Mesothelial cell of epicardium (in vitro differentiated cells): Measurements from ENCODE around the gene EDNRA. TPM values are rescaled to one million over a fixed set of nuclear protein-coding genes. Genes with fewer than 3 reads are reported as not detected.
A peak's percentile ranks its signal among the peaks of the same experiment; 100 is the strongest.

Experiments
- DNase-seq, 2 experiments: peaks; one replicate each; pipeline ENCODE4 v3.0.0; 2021; ENCODE audit warnings: low spot score in 2 of 2; ENCODE audit not compliant: unreplicated experiment in 2 of 2
- H3K27ac Mint-ChIP-seq: 2 replicates; pipeline ENCODE4 v1.8.0; 2021; ENCODE audit warnings: mixed read lengths
- H3K27me3 Mint-ChIP-seq: 2 replicates; pipeline ENCODE4 v1.8.0; 2021; ENCODE audit warnings: low read depth, mixed read lengths
- H3K36me3 Mint-ChIP-seq: 2 replicates; pipeline ENCODE4 v1.8.0; 2021; ENCODE audit warnings: mixed read lengths
- H3K4me1 Mint-ChIP-seq: 2 replicates; pipeline ENCODE4 v1.8.0; 2021; ENCODE audit warnings: mixed read lengths
- H3K4me3 Mint-ChIP-seq: 2 replicates; pipeline ENCODE4 v1.8.0; 2021; ENCODE audit warnings: mild to moderate bottlenecking, moderate library complexity, mixed read lengths
- H3K9me3 Mint-ChIP-seq: 2 replicates; pipeline ENCODE4 v1.8.0; 2021; ENCODE audit warnings: mixed read lengths
- total RNA-seq: library from RNA; stranded (reverse); gene quantifications from 3 replicates; pipeline ENCODE4 v1.2.1, GENCODE V29; 2021
- TF ChIP-seq, protein P1 (sequence below): fragments of 200-600 bp; sonication (generic); IDR thresholded peaks from one replicate; pipeline ENCODE4 v1.5.0; 2021; ENCODE audit warnings: antibody characterized with exemption; ENCODE audit not compliant: unreplicated experiment

The EDNRA gene
- total RNA-seq, 1 donor from 2014 or later, result 140 TPM

DNA sequence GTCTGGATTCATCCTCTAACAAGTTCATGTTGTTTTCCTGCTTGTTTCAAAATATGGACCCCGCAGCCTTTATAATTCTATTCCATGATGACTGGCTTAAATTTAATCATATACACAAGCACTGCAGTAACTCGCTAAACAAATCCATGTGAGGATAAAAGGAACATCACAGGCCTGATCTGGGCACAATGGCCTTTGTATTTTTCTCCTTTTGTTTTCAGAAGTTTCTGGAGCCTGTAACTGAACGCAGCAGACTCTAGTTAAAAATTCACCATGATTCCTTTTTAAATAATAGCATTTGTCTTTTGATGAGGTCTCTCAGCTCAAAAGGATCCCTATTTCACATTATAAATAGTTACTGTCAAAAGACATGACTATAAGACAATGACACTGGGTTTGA lies 106.1 kb downstream of the EDNRA start:
- TF ChIP-seq, protein P1, sequence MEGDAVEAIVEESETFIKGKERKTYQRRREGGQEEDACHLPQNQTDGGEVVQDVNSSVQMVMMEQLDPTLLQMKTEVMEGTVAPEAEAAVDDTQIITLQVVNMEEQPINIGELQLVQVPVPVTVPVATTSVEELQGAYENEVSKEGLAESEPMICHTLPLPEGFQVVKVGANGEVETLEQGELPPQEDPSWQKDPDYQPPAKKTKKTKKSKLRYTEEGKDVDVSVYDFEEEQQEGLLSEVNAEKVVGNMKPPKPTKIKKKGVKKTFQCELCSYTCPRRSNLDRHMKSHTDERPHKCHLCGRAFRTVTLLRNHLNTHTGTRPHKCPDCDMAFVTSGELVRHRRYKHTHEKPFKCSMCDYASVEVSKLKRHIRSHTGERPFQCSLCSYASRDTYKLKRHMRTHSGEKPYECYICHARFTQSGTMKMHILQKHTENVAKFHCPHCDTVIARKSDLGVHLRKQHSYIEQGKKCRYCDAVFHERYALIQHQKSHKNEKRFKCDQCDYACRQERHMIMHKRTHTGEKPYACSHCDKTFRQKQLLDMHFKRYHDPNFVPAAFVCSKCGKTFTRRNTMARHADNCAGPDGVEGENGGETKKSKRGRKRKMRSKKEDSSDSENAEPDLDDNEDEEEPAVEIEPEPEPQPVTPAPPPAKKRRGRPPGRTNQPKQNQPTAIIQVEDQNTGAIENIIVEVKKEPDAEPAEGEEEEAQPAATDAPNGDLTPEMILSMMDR, result no peak
- peaks cover 50% of the 10 kb centered on the region for H3K4me1 Mint-ChIP-seq
- peaks cover 22% of the 10 kb centered on the region for H3K9me3 Mint-ChIP-seq
- H3K27me3 Mint-ChIP-seq, result no peaks in the 10 kb centered on the region
- no peak for DNase-seq
- no peak overlapping the region for H3K4me3 Mint-ChIP-seq
- H3K36me3 Mint-ChIP-seq, result peaks cover 21% of the 10 kb centered on the region
- H3K27ac Mint-ChIP-seq, result peak overlapping the region; percentile 53

DNA sequence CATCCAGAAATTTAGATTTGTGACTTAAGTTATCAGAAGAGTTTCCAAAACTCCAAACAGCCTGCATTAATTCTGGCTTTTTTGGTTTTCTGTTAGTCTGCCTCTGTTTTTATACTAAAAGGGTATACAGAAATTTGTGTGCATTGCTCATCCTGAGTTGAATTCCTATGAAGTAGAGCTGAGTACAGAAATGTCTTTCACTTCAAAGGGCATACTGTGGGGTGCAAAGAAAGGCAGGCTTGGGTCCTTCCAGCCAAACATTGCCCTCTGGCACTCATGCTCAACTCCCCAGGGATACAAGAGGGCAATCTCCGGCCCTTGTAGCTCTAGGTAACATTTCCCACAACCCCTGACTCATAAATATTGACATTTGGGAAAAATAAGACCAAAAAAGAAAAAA lies 108.7 kb downstream of the EDNRA start:
- peak overlapping the region; percentile 89 for H3K27ac Mint-ChIP-seq
- H3K36me3 Mint-ChIP-seq, result peaks cover 19% of the 10 kb centered on the region
- H3K4me1 Mint-ChIP-seq, result peaks cover 42% of the 10 kb centered on the region
- TF ChIP-seq, protein P1, result no peak
- H3K4me3 Mint-ChIP-seq, result no peak overlapping the region
- no peaks in the 10 kb centered on the region for H3K27me3 Mint-ChIP-seq
- H3K9me3 Mint-ChIP-seq, result peaks cover 23% of the 10 kb centered on the region
- no peak for DNase-seq

DNA sequence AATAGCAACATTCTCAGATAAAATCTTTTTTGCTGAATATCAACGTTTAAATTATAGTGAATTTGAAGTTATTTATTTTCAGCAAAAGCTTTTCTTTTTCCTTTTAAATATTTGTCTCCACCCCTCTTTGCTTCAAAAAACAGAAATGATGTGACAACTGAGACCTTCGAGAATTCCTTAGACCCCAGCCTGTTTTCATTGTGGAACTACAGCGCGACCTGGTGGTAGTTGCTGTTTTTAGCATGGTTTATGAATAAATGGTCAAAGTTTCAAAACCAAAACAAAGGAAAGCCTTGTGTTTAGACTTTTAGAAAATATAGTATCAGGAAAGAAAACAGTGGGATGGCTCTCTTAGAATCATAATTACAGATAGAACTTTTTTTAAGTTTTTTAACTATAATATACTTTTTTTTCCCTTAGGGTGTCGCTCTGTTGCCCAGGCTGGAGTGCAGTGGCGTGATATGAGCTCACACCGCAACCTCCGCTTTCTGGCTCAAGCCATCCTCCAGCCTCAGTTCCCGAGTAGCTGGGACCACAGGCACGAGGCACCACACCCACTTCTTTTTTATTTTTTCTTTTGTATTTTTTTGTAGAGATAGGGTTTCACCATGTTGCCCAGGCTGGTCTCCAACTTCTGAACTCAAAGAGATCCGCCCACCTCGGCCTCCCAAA lies 109.5 kb downstream of the EDNRA start:
- no peak overlapping the region for H3K4me3 Mint-ChIP-seq
- H3K4me1 Mint-ChIP-seq, result peaks cover 42% of the 10 kb centered on the region
- DNase-seq, result peak; percentile 35 to 77
- H3K27me3 Mint-ChIP-seq, result no peaks in the 10 kb centered on the region
- peaks cover 15% of the 10 kb centered on the region for H3K36me3 Mint-ChIP-seq
- peak overlapping the region; percentile 81 for H3K27ac Mint-ChIP-seq
- peaks cover 18% of the 10 kb centered on the region for H3K9me3 Mint-ChIP-seq
- TF ChIP-seq, protein P1, result peak; percentile 80

DNA sequence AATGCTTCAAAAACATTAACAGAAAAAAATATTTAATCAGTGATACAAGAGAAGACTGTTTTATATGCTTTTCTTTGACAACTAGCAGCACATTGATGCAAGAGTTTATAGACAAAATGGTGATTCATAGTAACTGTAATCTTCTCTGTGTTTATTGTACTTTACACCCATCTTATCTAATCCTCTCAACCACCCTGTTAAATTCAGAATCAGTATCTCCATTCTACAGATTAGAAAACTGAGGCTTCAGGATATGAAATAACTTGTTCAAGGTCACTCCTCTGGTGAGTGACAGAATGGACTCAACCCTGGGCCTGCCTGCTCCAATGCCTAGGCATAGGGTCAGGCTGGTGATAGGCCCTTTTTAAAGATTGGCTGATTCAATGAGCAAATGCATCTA lies 110.2 kb downstream of the EDNRA start:
- peaks cover 37% of the 10 kb centered on the region for H3K4me1 Mint-ChIP-seq
- H3K27ac Mint-ChIP-seq, result peak overlapping the region; percentile 88
- DNase-seq, result no peak
- peaks cover 11% of the 10 kb centered on the region for H3K36me3 Mint-ChIP-seq
- TF ChIP-seq, protein P1, result no peak
- no peak overlapping the region for H3K4me3 Mint-ChIP-seq
- H3K27me3 Mint-ChIP-seq, result no peaks in the 10 kb centered on the region
- peaks cover 14% of the 10 kb centered on the region for H3K9me3 Mint-ChIP-seq

DNA sequence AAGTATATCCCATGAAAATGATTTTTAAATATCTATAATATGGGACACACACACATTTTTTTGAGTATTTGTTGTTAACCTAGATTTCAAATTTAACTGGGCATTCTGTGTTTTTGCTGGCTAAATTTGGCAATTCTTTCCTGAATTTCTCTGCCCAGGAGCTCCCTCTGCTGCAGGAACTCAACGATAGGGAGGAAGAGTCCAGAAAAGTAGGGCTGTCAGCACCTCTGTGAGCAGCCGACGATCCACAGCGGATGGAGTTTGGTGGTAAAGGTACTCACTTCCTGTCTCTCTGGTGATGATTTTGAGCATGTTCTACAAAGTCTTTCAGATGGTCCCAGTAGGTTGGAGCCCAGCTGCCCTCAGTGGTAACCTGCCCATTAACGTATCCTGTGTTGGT lies 113.2 kb downstream of the EDNRA start:
- H3K9me3 Mint-ChIP-seq, result peaks cover 14% of the 10 kb centered on the region
- H3K4me1 Mint-ChIP-seq, result peaks cover 32% of the 10 kb centered on the region
- no peaks in the 10 kb centered on the region for H3K27me3 Mint-ChIP-seq
- TF ChIP-seq, protein P1, result no peak
- no peak overlapping the region for H3K27ac Mint-ChIP-seq
- H3K36me3 Mint-ChIP-seq, result peaks cover 11% of the 10 kb centered on the region
- DNase-seq, result no peak
- no peak overlapping the region for H3K4me3 Mint-ChIP-seq

Other genes starting within 250 kb of the EDNRA start
- gene TMEM184C, start 136.3 kb downstream of the EDNRA start, total RNA-seq, result 34.7 to 38.7 TPM (median 37.6 TPM) in 3 replicates
- gene PRMT9, start 203.1 kb downstream of the EDNRA start, total RNA-seq, result 13.6 to 14.8 TPM (median 13.6 TPM) in 3 replicates